GM21390 (cell line): Measurements from ENCODE around the gene GOLPH3.

ENCODE experiments used
- ATAC-seq: cut with Tn5 transposase; IDR thresholded peaks from one replicate; pipeline ENCODE4 v1.9.1; 2021; ENCODE audit not compliant: unreplicated experiment

GOLPH3 gene

DNA sequence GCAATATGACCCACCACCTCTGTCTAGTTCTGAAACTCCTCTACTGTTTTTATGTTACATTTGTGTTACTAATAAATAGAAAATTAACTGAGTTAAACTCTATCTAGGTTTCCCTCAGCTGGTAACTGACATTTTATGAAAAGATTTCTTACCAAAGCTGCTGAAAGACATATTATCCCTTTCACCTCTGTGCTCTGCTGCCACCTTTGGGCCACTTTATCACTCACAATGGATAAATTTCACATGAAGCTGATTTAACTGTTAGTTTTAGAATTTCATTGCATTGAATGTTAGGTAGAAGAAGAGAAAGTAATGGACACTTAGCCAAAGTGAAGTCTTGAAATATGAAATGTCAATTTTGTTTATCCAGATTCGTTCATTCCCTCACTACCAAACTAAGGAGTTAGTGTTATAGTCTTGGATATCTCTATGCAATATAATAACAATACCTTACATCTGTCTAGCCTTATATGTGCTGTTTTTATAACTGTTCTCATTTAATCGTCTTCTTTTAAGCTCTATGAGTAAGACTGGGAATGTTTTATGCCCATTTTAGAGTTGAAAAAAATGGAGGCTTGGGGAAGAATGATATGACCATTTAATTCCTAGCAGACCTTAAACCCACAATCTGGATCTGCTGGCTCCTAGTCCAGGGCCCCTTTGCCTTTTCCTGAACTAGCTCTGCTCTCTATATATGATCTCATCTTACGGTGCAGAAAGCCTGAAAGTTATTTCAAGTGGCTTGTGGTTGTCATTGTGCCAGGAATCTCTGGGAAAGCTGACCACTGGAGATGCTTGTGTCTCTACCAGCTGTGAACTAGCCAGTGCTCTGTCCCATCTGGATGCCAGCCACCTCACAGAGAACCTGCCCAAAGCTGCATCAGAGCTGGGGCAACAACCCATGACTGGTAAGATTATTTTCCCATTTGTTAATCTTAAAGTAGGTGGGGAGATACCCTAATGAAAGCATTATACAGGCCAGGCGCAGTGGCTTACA is 97.1 kb downstream of the GOLPH3 start:
- no peak for ATAC-seq
